Stimulated activated CD8-positive, alpha-beta memory T cell treated with anti-CD3 and anti-CD28 coated beads, Interleukin-15, amount 100 ng/mL, for 1 hour (primary cell): Measurements from ENCODE around the gene DIDO1.
"Not testable (repeated sequence)": the region's sequence is repeated elsewhere in the genome, so short reads cannot be mapped to it uniquely, and the experiment has no call there.

Source experiments
- DNase-seq: peaks from one replicate; pipeline ENCODE4 v3.0.0-alpha.2; 2020; ENCODE audit warnings: low read depth

The DIDO1 gene

DNA sequence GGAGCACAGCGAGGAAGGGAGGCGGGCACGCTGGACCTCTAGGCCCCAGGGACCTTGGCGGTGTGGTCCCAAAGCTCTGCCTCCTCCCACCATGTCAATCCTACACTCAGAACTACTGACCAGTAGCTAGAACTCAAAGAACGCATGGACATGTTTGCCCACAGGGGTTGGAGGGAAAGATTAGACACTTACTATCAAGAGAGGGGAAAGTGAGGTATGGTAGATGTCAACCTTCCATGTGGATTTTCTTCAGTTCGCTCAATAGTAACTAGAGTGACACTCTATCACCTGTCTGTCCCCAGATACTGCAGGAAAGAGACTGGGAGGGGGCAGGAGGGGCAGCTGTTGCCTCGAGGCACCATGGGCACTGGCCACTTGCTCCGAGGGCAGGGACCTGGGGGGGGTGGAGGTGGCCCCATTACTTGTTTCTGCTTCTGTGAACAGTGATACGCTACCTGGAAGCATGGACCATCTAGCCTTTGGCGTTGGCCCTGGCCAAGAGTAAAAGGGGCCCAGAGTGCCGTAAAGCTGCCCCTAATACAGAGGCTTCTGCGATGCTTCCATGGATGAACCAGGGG, 912 bp upstream of the DIDO1 start:
- no peak for DNase-seq

DNA sequence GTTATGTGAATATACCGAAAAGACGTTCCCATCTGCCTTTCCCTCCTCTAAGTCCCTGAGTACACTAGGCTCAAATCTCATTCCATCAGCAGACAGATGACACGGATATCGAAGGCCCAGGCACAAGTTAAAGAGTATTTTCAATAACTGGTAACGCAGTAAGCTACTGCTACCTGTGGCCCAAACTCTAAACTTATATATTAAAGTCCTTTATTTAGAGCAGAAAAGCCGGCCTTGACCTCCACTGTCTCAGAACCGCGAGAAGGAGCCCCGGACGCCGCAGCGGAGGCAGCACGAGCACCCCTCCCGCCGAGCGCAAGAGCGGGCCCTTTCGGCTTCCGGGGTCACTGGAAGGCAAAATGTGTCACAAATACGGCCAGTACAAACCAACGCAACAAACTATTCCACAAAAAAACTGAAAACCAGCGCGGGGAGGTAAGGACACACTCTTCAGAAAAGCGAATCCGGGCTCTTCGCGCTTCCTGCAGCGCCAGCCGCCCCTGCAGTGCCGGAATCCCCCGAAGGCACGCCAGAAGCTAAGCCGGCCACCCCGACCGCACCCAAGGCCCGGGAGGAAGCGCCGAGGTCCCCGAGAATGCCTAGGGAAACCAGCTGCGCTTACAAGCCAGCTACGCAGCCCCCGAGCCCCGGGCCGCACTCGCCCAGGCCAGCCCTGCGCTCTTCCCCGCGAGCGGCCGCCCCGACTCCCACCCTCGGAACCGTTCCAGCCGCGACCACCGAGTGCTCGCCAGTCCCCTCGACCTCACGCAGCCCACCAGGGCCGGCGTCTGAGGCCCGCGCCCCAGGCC, 681 bp downstream of the DIDO1 start:
- DNase-seq, result no peak

DNA sequence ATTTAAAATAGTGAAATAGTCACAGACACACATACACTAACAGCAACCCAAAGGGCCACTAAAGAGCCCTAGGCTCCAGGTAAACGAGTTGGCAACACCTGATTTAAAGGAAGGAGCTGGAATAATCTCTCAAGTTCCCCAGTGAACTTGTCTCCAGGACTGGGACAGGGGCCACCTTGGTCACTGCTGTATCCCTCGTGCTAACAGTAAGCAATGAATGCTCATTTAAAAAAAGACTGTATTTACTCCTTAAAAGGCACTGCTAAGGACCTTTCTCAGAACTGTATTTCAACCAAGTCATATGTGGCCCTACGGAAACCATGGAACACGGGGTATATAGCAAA, 1.3 kb downstream of the DIDO1 start:
- no peak for DNase-seq

DNA sequence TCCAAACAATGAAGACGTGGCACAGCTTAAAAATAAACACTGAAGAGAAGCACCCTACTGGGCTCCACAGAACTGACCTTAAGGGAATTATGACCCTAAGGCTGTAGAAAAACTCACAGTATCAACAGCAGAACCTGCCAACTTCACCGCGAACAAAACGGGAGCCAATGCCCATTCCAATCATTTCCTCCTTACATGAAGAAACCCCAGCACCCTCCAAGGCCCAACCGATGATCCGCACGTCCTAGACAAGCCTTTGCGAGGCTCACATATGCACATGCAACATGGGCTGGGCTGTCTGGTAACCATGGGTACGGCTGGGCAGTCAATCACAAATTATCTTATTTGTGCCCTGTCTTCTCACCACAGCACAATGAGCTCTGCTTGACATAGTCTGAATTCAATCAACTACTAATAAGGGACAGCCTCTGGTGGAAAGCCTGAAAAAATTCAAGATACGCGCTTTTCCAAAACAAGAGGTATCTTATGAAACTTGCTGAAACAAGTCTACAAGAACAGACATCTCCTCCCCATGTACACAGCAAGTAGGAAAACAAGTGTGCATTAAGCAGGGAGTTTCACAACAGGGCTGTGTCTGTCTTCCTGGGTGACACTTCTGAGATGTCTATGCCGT, 1.7 kb downstream of the DIDO1 start:
- no peak for DNase-seq

DNA sequence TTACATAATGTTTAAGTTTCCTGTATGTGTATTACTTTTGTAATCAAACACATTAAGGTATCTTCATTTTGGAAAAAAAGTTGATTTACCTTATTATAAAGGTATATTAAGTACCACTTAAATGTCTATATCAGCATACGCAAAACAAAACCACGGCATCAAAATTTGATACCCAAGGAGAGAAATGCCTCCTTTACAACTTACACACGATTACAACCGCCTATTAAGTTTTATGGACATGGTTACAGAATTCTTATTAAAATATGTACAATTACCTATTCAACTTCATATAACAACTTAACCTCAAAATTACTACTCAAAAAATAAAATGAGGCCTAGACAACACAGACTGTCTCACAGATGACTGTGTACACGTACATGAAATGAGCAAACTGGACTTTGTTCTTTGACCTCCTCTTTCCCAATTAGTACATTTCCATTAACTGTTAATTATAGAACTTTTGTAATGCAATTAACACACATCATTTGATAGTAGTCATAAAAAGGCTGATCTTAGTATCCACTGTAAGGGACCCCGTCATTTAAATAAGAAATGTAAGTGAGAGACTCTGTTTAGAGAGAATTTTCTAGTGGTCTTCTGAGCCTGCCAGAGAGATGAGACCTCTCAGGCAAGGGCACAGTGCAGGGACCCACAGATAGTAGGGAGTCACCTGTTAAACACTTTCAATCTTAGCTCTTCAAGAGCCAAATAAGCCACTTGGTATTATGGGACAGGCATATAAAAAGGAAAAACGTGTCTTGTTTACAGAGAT, 2.5 kb downstream of the DIDO1 start:
- no peak for DNase-seq

DNA sequence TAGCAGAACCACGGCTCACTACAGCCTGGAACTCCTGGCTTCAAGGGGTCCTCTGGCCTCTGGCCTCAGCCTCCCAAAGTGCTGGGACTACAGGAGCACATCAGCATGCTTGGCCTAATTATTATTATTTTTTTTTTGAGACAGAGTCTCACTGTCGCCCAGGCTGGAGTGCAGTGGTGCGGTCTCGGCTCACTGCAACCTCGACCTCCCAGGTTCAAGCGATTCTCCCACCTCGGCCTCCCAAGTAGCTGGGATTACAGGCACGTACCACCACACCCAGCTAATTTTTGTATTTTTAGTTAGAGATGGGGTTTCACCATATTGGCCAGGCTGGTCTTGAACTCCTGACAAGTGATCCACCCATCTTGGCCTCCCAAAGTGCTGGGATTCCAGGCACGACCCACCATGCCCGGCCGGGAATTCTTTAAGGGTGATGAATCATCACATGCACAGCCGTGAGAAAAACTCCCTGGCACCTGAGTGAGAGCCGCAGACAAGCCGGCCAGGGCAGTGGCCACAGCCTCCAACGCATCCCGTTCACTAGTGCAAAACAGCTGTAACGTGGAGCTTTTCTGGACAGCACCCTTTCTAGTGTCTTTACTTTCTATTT, 3.1 kb downstream of the DIDO1 start:
- DNase-seq, result not testable (repeated sequence)

DNA sequence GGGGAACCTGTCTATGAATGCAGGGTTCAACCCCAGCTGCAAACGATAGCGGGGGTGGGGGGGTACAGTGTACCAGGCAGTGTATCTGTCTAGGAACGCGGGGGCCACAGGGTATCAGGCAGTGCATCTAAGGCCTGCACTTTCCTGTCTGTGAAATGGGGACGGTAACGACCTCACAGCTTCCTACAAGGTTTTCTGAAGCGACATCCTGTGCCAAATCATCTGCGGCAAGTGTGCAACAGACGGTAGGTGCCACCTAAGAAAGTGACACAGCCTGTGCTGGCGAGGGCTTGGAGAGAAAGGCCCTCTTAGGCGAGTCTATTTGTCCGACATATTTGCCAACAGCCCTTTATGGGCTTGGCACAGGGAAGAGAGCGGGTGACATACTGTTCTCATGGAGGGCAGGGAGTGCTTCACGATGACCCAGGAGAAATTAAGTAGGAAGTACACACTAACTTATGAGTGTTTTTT, 3.8 kb downstream of the DIDO1 start:
- DNase-seq, result no peak

DNA sequence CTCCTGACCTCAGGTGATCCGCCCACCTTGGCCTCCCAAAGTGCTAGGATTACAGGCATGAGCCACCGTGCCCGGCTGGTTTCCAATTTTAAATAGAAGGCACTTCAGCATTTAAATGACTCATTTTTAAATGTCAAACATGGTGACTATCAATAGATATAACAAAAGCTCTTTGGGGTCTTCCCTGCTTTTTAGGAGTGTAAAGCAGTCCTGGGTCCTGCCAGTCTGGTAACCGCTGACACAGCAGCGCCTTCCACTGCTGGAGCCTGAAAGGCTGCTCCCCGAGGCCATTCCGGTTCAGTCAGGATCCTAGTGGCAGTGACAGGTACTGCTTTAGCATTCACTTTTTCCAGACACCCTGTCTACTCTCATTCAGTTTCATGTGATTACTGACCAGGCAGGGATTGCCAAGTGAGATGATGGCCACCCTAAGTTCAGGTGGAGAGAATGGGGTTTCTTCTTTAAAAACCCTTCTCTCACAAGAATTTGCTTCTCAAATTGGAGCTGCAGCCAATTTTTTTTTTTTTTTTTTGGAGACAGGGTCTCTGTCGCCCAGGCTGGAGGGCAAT, 5.1 kb downstream of the DIDO1 start:
- DNase-seq, result no peak

DNA sequence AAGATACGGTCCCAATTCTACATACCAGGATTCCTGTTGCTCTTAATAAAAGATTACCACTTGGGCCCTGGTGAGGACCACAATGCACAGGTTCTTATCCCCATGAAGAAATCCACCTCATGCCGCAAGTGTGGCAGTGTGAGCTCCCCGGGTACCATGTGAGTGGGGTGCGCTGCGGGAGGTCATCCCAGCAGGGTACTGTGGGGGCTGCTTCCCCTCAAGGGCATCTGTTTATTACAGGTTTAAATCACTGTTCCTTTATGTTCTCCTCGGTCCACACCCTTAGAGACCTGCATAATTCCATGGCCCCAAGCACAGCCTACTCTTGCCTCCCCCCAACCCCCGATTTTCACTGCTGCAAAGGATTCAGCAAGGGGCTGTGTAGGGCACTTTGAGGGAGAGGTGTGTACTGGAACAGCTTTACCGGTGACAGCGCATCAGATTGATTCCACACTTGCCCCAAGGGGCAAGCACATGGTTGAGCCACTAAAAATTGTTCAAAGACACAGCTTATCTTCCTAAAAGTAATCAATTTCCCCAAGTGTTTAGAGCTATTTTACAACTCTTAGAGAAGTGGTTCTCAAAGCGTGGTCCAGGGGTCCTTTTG, 6.2 kb downstream of the DIDO1 start:
- DNase-seq, result no peak

DNA sequence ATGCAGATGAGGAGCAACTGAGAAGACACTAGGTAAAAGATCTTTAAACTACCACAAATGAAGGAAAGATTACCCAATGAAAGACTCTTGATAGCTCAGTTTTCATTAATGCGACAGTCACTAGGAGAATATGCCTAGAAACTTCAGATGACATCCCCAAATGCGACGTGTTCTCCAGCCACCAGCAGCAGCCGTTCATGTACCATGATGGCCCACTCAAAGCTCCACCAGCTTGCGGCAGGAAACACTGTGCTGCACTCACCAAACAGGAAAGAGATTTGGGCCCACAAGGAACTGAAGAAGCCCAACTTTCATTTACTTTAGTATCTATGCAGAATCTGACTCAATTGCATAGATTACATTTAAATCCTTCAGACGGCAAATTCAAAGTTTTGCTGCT, 7.5 kb downstream of the DIDO1 start:
- no peak for DNase-seq

DNA sequence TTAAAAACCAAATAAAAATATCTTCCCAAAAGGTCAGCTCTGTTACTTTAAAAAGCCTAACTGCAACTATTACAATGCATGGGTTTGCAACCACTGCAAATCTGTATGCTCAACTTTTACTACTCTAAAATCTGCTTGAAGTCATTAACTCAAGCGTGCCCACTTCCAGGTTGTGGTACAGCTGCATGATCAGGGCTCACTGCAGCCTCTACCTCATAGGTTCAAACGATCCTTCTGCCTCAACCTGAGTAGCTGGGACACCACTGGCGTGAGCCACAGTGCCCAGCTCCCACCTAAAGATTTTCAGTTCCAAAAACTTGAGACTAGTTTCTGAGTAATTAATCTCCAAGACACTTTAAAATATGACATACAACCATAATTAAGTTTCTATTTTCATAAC, 8.2 kb downstream of the DIDO1 start:
- DNase-seq, result no peak

DNA sequence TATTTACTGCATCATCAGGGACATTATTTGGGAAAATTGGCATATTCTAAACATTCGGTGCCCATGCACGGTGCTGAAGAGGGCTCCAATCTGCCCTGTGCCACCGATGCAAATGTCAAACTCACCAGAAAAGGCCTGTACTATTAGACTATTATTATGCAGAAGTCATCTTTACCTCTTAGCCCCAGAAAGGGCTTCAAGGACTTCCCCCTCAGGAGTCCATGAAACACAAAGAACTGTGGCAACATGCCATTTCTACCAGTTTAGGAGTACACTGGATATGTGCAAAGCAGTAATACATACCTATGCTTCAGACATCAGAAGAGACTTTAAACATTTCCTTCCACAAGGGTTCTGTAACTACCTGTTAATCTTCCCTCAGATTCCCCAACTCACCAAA, 8.6 kb downstream of the DIDO1 start:
- no peak for DNase-seq

DNA sequence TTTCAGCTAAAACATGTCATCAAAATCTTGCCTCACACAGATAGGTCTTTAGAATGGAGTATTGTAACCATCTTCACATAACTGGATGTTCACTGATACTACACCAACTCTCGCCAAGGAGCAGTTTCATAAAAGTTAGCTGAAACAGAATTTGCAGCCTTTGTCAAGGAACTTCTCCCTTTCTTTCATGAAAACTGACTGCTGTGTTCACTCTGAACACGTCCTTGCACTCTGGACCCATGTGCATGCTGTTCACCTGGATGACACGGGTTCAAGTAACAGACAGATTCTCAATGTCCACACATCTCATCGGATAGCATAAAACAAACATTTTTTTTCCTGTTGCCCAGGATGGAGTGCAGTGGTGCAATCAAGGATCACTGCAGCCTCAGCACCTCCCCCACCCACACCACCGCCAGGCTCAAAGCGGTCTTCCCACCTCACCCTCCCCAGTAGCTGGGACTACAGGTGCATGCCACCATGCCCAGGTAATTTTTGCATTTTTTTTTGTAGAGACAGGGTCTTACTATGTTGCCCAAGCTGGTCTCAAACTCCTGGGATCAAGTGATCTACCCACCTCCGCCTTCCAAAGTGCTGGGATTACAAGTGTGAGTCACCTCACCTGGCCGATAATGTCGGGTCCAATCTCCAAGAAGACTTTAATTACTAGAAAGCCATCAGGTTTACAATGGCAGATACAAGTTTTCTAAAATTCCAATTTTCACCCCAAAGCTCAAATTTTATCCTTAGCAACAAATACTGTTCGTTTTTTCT, 9.4 kb downstream of the DIDO1 start:
- no peak for DNase-seq

DNA sequence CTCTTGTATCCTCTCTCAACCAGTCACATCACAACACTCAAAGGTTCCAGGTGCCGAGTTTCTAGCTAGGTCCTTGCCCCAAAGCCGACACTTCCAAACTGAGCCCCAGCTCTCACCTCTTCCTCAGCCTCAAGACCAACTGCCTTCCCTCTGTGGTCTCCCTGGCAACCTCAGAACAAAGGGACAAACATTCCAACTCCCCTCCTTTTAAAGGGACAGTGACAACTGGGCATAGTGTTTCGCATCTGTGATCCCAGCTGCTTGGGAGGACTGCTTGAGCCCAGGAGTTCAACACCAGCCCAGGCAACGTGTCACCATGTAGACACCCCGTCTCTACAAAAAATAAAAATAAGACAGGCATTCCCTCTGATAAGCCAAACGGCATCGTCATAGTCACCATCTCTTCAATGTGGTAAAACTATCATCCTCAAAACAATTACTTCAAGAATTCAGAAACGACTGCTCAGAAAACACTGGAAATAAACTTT, 11.3 kb downstream of the DIDO1 start:
- no peak for DNase-seq

DNA sequence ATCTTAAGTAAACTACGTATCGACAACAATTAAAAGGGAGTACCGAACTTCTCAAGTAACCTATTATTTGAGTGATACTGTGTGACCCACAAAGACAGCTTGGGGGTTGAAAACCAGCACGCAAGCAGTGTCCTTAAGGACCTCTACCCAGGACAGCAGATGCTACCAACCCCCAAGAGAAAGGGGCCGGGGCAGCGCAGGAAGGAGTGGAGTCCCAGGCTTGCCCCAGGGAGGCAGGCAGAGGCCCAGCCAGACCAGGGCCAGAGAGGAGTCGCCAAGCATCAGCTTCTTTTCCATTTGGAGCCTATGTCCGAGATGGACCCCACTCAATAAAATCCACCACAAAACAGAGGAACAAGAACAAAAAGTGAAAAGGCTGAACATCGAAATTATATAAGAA, 11.9 kb downstream of the DIDO1 start:
- no peak for DNase-seq

DNA sequence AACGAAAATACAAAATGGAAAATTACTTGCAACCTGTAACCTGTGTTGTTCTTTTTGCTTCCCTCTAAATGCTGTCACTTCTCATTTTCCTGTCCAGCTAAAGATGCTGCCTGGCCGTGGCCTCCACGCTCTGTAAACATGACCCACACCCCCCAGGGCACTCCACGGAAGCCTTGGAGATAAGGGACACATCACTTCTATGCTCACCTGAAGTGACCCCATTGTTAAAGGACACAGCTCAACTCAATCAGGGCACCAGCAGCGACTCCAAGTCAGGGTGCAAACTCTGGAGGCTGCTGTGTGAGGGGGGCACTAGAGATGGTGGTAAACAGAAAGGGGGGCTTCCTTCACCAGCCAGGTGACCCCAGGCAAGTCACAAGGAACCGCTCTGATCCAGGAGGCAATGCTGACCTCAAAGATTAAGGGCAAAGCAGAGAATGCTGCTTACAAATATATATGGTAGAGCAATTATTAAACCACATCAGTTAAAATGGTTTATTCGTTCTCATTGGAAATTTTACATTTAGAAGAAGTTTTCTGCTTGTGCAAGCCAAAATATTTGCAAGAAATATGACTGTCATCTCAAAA, 13.2 kb downstream of the DIDO1 start:
- DNase-seq, result no peak

DNA sequence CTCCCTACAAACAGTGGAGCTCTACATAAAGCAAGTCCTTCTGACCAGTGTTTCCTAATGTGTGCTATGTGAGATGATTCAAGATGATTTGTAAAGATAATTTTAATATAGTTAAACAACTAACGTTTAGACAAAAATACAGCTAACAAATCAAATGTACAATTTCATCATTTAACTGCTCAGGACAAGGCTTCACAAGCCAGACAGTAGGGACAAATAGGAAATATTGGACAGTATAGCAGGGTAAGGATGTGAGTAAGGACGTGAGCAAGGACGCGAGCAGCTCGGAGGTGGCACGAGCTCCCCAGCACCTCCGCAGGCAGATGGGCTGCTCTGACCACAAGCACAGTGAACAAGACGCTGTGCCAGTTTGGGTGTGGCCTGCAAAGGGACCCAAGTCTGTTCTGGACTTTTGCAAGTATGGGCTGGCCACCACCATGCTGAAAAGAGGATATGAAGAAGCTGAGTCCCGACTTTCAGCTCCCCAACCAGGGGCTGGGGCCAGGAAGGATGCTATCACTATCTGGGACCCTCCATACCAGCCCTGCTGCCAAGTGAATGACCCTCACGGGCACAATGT, 14.5 kb downstream of the DIDO1 start:
- no peak for DNase-seq

DNA sequence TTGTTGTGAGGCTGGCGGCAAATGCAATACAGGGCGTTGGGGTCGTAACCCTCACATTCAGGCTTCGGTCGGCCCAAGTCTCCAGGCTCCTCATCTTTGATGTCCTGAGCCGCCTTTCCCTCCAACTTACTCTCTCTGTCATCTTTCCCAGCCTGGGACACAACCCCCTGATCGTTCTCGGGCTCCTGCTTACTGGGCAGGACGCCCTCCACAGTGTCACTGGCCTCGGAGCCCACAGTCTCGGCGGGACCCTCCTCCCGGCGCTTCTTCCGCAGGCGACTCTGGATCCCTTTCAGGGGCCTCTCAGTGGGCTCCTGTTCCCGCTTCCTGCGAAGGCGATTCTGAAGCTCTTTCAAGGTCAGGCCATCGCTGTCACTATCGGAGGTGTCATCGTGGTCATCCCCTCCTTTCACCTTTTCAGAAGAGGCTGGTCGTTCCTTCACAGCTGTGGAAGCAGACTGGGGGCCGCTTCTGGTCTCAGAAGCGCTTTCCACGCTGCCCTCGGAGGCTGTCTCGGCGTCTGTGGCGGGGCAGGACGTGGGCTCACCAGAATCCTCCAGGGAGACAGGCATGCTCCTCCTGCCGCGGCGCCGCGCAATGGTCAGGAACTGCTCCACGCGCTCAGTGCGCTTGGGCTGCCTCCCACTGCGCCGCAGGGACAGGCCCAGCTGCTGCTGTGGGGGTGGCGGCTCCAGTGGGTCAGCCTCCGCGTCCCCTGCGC, 15.4 kb downstream of the DIDO1 start:
- no peak for DNase-seq

DNA sequence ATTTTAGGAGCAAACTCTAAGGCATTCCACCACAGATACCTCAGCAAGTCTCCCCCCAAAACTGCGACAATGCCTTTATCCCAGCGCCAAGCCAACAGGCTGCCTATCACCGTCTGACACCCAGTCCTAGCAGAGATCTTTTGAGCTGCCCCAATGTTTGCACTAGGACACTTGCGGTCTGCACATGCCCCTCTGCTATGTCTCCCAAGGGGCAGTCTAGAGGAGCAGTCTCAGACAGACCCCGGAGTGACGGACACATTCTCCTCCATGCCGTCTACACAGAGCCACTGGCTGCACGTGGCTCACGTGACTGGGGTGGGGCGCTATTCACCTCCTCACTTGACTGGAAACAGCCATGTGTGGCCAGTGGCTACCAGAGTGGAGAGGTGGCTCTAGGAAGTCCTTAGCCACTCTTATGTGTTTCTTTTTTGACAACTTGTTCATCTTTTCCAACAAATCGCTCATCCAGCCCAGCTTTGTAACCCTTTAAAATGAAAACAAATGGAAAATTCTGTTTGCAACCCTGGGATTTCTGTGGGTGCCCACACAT, 16.0 kb downstream of the DIDO1 start:
- no peak for DNase-seq
